K562 (cell line): ENCODE data around the gene PCDHGA4.
"Not testable (repeated sequence)": the region's sequence is repeated elsewhere in the genome, so short reads cannot be mapped to it uniquely, and the experiment has no call there.

Experiments
- ETV5 ChIP-seq: sonication (generic); formaldehyde crosslinking; IDR thresholded peaks from 2 replicates; pipeline ENCODE4 v1.4.0; 2020; ENCODE audit warnings: low read depth, mild to moderate bottlenecking, missing genetic modification reagents
- GTF2A2 ChIP-seq: IDR thresholded peaks from 2 replicates; pipeline ENCODE4 v1.6.1; 2016; ENCODE audit warnings: mild to moderate bottlenecking, missing genetic modification characterization, missing compliant biosample characterization
- HNRNPH1 ChIP-seq: fragments of 200-400 bp; formaldehyde crosslinking; optimal IDR thresholded peaks from 2 replicates; pipeline ENCODE3; 2017; ENCODE audit warnings: low read depth, mild to moderate bottlenecking, low read length, moderate library complexity
- RNF2 ChIP-seq: sonication (generic); IDR thresholded peaks from 2 replicates; pipeline ENCODE4 v1.6.1; 2016
- SETDB1 ChIP-seq: IDR thresholded peaks from one replicate; pipeline ENCODE4 v1.6.1; 2012; ENCODE audit warnings: low read length, control low read depth, inconsistent platforms
- SPI1 ChIP-seq: IDR thresholded peaks from 2 replicates; pipeline ENCODE4 v1.6.1; 2011; ENCODE audit warnings: low read depth, low read length, control low read depth, borderline replicate concordance
- TAF1 ChIP-seq: IDR thresholded peaks from 2 replicates; pipeline ENCODE4 v1.6.1; 2011; ENCODE audit warnings: mild to moderate bottlenecking, low read length, moderate library complexity; ENCODE audit not compliant: insufficient read depth, control insufficient read depth, severe bottlenecking; ENCODE audit errors: extremely low read depth
- TCF3 ChIP-seq: sonication (generic); formaldehyde crosslinking; IDR thresholded peaks from 2 replicates; pipeline ENCODE4 v1.4.0; 2020; ENCODE audit warnings: mild to moderate bottlenecking, missing genetic modification reagents
- ZNF444 ChIP-seq: fragments of 250-450 bp; sonication (Bioruptor Pico); IDR thresholded peaks from 2 replicates; pipeline ENCODE4 v1.4.0; 2020; ENCODE audit warnings: mild to moderate bottlenecking, moderate library complexity
- TF ChIP-seq, protein P1 (sequence below): fragments of 250-450 bp; sonication (Bioruptor Pico); IDR thresholded peaks from 2 replicates; pipeline ENCODE4 v1.4.0; 2020
- TF ChIP-seq, protein P2 (sequence below), 3 experiments: IDR thresholded peaks in 2 of 3; conservative IDR thresholded peaks in 1 of 3; 2 replicates each; pipeline ENCODE4 v1.5.1; 2011 to 2012; ENCODE audit warnings: low read length in 3 of 3, mild to moderate bottlenecking in 3 of 3, control low read depth in 2 of 3, improper control_type of control experiment in 1 of 3, inconsistent platforms in 1 of 3, low read depth in 1 of 3, mixed read lengths in 1 of 3, moderate library complexity in 1 of 3; ENCODE audit not compliant: insufficient read depth in 2 of 3
- TF ChIP-seq, protein P3 (sequence below): sonication (generic); formaldehyde crosslinking; IDR thresholded peaks from 2 replicates; pipeline ENCODE4 v1.9.0; 2022; ENCODE audit warnings: mild to moderate bottlenecking, missing genetic modification reagents
- TF ChIP-seq, protein P4 (sequence below): IDR thresholded peaks from 2 replicates; pipeline ENCODE4 v1.6.1; 2016; ENCODE audit warnings: missing genetic modification characterization, missing compliant biosample characterization

DNA sequence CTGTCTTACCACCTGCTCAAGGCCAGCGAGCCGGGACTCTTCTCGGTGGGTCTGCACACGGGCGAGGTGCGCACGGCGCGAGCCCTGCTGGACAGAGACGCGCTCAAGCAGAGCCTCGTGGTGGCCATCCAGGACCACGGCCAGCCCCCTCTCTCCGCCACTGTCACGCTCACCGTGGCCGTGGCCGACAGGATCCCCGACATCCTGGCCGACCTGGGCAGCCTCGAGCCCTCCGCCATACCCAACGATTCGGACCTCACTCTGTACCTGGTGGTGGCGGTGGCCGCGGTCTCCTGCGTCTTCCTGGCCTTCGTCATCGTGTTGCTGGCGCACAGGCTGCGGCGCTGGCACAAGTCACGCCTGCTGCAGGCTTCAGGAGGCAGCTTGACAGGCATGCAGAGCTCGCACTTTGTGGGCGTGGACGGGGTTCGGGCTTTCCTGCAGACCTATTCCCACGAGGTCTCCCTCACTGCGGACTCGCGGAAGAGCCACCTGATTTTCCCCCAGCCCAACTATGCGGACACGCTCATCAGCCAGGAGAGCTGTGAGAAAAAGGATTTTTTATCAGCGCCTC is 14.0 kb upstream of the PCDHGA4 start:
- not testable (repeated sequence) for TF ChIP-seq ETV5; SETDB1; HNRNPH1; SPI1; ZNF444 (CRISPR knock-in tag); TAF1; RNF2; GTF2A2 (tag); TCF3 (CRISPR knock-in tag)
- TF ChIP-seq, protein P1, sequence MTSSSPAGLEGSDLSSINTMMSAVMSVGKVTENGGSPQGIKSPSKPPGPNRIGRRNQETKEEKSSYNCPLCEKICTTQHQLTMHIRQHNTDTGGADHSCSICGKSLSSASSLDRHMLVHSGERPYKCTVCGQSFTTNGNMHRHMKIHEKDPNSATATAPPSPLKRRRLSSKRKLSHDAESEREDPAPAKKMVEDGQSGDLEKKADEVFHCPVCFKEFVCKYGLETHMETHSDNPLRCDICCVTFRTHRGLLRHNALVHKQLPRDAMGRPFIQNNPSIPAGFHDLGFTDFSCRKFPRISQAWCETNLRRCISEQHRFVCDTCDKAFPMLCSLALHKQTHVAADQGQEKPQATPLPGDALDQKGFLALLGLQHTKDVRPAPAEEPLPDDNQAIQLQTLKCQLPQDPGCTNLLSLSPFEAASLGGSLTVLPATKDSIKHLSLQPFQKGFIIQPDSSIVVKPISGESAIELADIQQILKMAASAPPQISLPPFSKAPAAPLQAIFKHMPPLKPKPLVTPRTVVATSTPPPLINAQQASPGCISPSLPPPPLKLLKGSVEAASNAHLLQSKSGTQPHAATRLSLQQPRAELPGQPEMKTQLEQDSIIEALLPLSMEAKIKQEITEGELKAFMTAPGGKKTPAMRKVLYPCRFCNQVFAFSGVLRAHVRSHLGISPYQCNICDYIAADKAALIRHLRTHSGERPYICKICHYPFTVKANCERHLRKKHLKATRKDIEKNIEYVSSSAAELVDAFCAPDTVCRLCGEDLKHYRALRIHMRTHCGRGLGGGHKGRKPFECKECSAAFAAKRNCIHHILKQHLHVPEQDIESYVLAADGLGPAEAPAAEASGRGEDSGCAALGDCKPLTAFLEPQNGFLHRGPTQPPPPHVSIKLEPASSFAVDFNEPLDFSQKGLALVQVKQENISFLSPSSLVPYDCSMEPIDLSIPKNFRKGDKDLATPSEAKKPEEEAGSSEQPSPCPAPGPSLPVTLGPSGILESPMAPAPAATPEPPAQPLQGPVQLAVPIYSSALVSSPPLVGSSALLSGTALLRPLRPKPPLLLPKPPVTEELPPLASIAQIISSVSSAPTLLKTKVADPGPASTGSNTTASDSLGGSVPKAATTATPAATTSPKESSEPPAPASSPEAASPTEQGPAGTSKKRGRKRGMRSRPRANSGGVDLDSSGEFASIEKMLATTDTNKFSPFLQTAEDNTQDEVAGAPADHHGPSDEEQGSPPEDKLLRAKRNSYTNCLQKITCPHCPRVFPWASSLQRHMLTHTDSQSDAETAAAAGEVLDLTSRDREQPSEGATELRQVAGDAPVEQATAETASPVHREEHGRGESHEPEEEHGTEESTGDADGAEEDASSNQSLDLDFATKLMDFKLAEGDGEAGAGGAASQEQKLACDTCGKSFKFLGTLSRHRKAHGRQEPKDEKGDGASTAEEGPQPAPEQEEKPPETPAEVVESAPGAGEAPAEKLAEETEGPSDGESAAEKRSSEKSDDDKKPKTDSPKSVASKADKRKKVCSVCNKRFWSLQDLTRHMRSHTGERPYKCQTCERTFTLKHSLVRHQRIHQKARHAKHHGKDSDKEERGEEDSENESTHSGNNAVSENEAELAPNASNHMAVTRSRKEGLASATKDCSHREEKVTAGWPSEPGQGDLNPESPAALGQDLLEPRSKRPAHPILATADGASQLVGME (CRISPR knock-in tag): not testable (repeated sequence)
- TF ChIP-seq, protein P2, sequence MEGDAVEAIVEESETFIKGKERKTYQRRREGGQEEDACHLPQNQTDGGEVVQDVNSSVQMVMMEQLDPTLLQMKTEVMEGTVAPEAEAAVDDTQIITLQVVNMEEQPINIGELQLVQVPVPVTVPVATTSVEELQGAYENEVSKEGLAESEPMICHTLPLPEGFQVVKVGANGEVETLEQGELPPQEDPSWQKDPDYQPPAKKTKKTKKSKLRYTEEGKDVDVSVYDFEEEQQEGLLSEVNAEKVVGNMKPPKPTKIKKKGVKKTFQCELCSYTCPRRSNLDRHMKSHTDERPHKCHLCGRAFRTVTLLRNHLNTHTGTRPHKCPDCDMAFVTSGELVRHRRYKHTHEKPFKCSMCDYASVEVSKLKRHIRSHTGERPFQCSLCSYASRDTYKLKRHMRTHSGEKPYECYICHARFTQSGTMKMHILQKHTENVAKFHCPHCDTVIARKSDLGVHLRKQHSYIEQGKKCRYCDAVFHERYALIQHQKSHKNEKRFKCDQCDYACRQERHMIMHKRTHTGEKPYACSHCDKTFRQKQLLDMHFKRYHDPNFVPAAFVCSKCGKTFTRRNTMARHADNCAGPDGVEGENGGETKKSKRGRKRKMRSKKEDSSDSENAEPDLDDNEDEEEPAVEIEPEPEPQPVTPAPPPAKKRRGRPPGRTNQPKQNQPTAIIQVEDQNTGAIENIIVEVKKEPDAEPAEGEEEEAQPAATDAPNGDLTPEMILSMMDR (IDR thresholded peaks at IDR 0.05 in 2 of 3, conservative IDR thresholded peaks at IDR 0.05 in 1 of 3; ENCODE audit: insufficient read depth in 2 of 3, low read depth in 1 of 3, low read length in 3 of 3): not testable (repeated sequence)
- TF ChIP-seq, protein P3, sequence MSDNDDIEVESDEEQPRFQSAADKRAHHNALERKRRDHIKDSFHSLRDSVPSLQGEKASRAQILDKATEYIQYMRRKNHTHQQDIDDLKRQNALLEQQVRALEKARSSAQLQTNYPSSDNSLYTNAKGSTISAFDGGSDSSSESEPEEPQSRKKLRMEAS (CRISPR knock-in tag): not testable (repeated sequence)
- TF ChIP-seq, protein P4, sequence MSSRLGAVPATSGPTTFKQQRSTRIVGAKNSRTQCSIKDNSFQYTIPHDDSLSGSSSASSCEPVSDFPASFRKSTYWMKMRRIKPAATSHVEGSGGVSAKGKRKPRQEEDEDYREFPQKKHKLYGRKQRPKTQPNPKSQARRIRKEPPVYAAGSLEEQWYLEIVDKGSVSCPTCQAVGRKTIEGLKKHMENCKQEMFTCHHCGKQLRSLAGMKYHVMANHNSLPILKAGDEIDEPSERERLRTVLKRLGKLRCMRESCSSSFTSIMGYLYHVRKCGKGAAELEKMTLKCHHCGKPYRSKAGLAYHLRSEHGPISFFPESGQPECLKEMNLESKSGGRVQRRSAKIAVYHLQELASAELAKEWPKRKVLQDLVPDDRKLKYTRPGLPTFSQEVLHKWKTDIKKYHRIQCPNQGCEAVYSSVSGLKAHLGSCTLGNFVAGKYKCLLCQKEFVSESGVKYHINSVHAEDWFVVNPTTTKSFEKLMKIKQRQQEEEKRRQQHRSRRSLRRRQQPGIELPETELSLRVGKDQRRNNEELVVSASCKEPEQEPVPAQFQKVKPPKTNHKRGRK: not testable (repeated sequence)
